Bronchial epithelial cell (primary cell): ENCODE measurements around the gene MLLT1. TPM values are rescaled to one million over a fixed set of nuclear protein-coding genes. Genes with fewer than 3 reads are reported as not detected.
"Not testable (repeated sequence)": the region's sequence is repeated elsewhere in the genome, so short reads cannot be mapped to it uniquely, and the experiment has no call there.

Experiments used
- DNase-seq: peaks from one replicate; pipeline ENCODE4 v3.0.0-alpha.2; 2010; ENCODE audit warnings: low read depth
- FAIRE-seq: peaks from 2 replicates; lab custom pipeline; 2011; peaks lifted over from hg19 to GRCh38; lab: Jason Lieb, UNC
- H3K27me3 ChIP-seq: 2 replicates; pipeline ENCODE4 v1.5.1; 2011; ENCODE audit warnings: low read length; ENCODE audit not compliant: control insufficient read depth, insufficient read depth
- H3K36me3 ChIP-seq: 2 replicates; pipeline ENCODE4 v1.5.1; 2011; ENCODE audit warnings: low read length; ENCODE audit not compliant: control insufficient read depth, insufficient read depth
- H3K4me3 ChIP-seq: 2 replicates; pipeline ENCODE4 v1.5.1; 2011; ENCODE audit warnings: mild to moderate bottlenecking, low read depth, low read length, control low read depth
- CTCF ChIP-seq: IDR thresholded peaks from 2 replicates; pipeline ENCODE4 v1.5.1; 2011; ENCODE audit warnings: mild to moderate bottlenecking, moderate library complexity, low read length, control low read depth, inconsistent platforms; ENCODE audit not compliant: insufficient read depth, severe bottlenecking
- total RNA-seq: library from RNA; depleted of rRNA; stranded (reverse); fragments of >200 nt; gene quantifications from 2 replicates; pipeline ENCODE4 v1.2.1, GENCODE V29; 2014

MLLT1 gene
- total RNA-seq, 1 donor from 2014 or later = 2.6 TPM

DNA sequence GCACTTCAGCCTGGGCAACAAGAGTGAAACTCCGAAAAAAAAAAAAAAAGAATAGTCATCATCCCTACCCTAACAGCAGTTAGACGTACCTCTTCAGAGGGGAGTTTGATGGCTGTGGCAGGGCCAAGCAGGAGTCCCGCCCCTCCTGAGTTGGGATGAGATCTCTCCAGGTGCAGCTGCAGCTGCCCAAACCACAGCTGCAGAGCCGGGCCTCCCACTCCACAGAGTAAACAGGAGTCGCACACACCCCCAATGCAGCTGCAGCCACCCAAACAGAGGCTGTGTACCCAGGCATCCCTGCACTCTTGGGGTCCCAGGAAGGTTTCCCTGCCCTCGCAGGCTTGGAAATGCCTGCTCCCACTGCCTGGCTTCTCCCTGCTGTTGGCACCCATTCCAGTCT, 17.4 kb upstream of the MLLT1 start:
- no peak overlapping the region for H3K4me3 ChIP-seq
- no peaks in the 10 kb centered on the region for H3K36me3 ChIP-seq
- DNase-seq (no peak), FAIRE-seq (no peak)
- TF ChIP-seq CTCF = no peak
- no peaks in the 10 kb centered on the region for H3K27me3 ChIP-seq

GRCh38 chr19:6292006-6292405, 12.2 kb upstream of the MLLT1 start:
- no peak for DNase-seq
- Histone ChIP-seq H3K4me3 (no peak overlapping the region), H3K36me3 (no peaks in the 10 kb centered on the region), H3K27me3 (no peaks in the 10 kb centered on the region)
- no peak for TF ChIP-seq CTCF
- no peak for FAIRE-seq

DNA sequence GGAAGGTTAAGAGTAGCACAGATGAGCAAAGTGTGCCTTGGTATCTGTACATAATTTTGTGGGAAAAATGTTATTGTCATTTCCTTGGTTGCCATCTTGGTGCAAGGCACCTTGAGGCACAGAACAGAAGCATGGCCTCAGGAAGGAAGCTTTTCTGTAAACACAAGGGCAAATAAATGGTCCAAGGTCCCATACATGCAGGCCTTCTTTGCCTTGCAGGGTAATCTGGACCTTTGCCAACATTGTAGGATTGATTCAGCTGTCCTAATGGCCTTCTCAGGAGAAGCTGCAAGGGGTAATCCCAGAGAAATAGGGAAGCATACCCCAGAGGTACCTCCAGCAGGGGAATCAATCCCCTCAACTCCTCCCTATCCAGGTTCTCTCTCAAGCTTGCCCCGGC, 9.0 kb upstream of the MLLT1 start:
- no peak for DNase-seq
- H3K36me3 ChIP-seq = no peaks in the 10 kb centered on the region
- no peak for TF ChIP-seq CTCF
- FAIRE-seq = no peak
- H3K4me3 ChIP-seq = no peak overlapping the region
- H3K27me3 ChIP-seq = no peaks in the 10 kb centered on the region

- FAIRE-seq = no peak
- TF ChIP-seq CTCF = no peak
- DNase-seq = no peak
- Histone ChIP-seq H3K36me3 (no peaks in the 10 kb centered on the region), H3K27me3 (no peaks in the 10 kb centered on the region), H3K4me3 (no peak overlapping the region)
Observed at GRCh38 chr19:6287269-6287885, 7.6 kb upstream of the MLLT1 start.

- Histone ChIP-seq H3K27me3 (no peaks in the 10 kb centered on the region), H3K4me3 (no peak overlapping the region), H3K36me3 (no peaks in the 10 kb centered on the region)
- no peak for TF ChIP-seq CTCF
- FAIRE-seq (no peak), DNase-seq (no peak)
Observed at GRCh38 chr19:6286676-6287075, 6.9 kb upstream of the MLLT1 start.

DNA sequence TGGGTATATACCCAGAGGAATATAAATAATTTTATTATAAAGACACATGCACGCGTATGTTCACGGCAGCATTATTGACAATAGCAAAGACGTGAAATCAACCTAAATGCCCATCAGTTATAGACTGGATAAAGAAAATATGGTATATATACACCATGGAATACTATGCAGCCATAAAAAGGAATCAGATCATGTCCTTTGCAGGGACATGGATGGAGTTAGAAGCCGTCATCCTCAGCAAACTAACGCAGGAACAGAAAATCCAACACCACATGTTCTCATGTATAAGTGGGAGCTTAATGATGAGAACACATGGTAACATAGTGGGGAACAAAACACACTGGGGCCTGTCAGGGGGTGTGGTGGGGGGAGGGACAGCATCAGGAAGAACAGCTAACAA, 2.6 kb upstream of the MLLT1 start:
- DNase-seq, H3K27me3 ChIP-seq, FAIRE-seq, H3K36me3 ChIP-seq, H3K4me3 ChIP-seq: not testable (repeated sequence)
